H9 (cell line): Measurements from ENCODE around the gene RAB33B. TPM values are rescaled to one million over a fixed set of nuclear protein-coding genes. Genes with fewer than 3 reads are reported as not detected.

ENCODE experiments used
- DNase-seq: peaks from one replicate; pipeline ENCODE4 v3.0.0-alpha.2; 2017
- H2AFZ ChIP-seq: one replicate; pipeline ENCODE4 v1.6.1; 2013; ENCODE audit warnings: mild to moderate bottlenecking, low read length, control low read depth, moderate library complexity
- H2AK5ac ChIP-seq: 2 replicates; pipeline ENCODE4 v1.6.1; 2013; ENCODE audit warnings: low read length, control low read depth, mixed read lengths; ENCODE audit not compliant: insufficient read length
- H2BK120ac ChIP-seq: one replicate; pipeline ENCODE4 v1.6.1; 2013; ENCODE audit warnings: low read depth, mild to moderate bottlenecking, low read length, control low read depth, inconsistent platforms; ENCODE audit not compliant: poor library complexity, severe bottlenecking
- H2BK12ac ChIP-seq: 2 replicates; pipeline ENCODE4 v1.6.1; 2013; ENCODE audit warnings: low read length, control low read depth, mixed read lengths, low read depth; ENCODE audit not compliant: insufficient read length
- H2BK15ac ChIP-seq: 2 replicates; pipeline ENCODE4 v1.6.1; 2013; ENCODE audit warnings: low read depth, low read length, control low read depth
- H2BK20ac ChIP-seq: one replicate; pipeline ENCODE4 v1.6.1; 2013; ENCODE audit warnings: low read depth, mild to moderate bottlenecking, low read length, control low read depth, inconsistent platforms; ENCODE audit not compliant: poor library complexity, severe bottlenecking
- H2BK5ac ChIP-seq: 2 replicates; pipeline ENCODE4 v1.6.1; 2013; ENCODE audit warnings: low read length, control low read depth, mixed read lengths; ENCODE audit not compliant: insufficient read length
- H3K14ac ChIP-seq: 2 replicates; pipeline ENCODE4 v1.6.1; 2013; ENCODE audit warnings: low read length, control low read depth; ENCODE audit not compliant: insufficient read depth
- H3K18ac ChIP-seq: 2 replicates; pipeline ENCODE4 v1.6.1; 2013; ENCODE audit warnings: low read depth, mild to moderate bottlenecking, mixed read lengths, low read length, control low read depth; ENCODE audit not compliant: insufficient read length
- H3K23ac ChIP-seq: 2 replicates; pipeline ENCODE4 v1.6.1; 2013; ENCODE audit warnings: low read length, control low read depth, mixed read lengths, low read depth; ENCODE audit not compliant: insufficient read length
- H3K23me2 ChIP-seq: 2 replicates; pipeline ENCODE4 v1.6.1; 2013; ENCODE audit warnings: low read depth, mild to moderate bottlenecking, mixed read lengths, low read length, control low read depth; ENCODE audit not compliant: insufficient read length, poor library complexity, severe bottlenecking
- H3K27ac ChIP-seq: 2 replicates; pipeline ENCODE4 v1.5.1; 2013; ENCODE audit warnings: low read length, control low read depth, mixed read lengths, low read depth; ENCODE audit not compliant: insufficient read length
- H3K27me3 ChIP-seq: 2 replicates; pipeline ENCODE4 v1.6.1; 2013; ENCODE audit warnings: low read length, control low read depth, inconsistent platforms; ENCODE audit not compliant: insufficient read depth
- H3K4ac ChIP-seq: 2 replicates; pipeline ENCODE4 v1.6.1; 2013; ENCODE audit warnings: low read depth, mild to moderate bottlenecking, control low read depth, inconsistent platforms, low read length, moderate library complexity
- H3K4me1 ChIP-seq: 2 replicates; pipeline ENCODE4 v1.6.1; 2013; ENCODE audit warnings: low read length, control low read depth, inconsistent platforms; ENCODE audit not compliant: insufficient read depth
- H3K4me2 ChIP-seq: 2 replicates; pipeline ENCODE4 v1.6.1; 2013; ENCODE audit warnings: low read length, control low read depth, mixed read lengths; ENCODE audit not compliant: insufficient read length, insufficient read depth
- H3K56ac ChIP-seq: 2 replicates; pipeline ENCODE4 v1.6.1; 2013; ENCODE audit warnings: low read depth, mild to moderate bottlenecking, mixed read lengths, low read length, control low read depth; ENCODE audit not compliant: insufficient read length
- H3K79me1 ChIP-seq: 2 replicates; pipeline ENCODE4 v1.6.1; 2013; ENCODE audit warnings: low read depth, mild to moderate bottlenecking, moderate library complexity, low read length, control low read depth, inconsistent platforms; ENCODE audit not compliant: insufficient read depth, poor library complexity, severe bottlenecking
- H3K79me2 ChIP-seq: 2 replicates; pipeline ENCODE4 v1.6.1; 2013; ENCODE audit warnings: low read length, control low read depth, inconsistent platforms; ENCODE audit not compliant: insufficient read depth
- H3K9ac ChIP-seq: 2 replicates; pipeline ENCODE4 v1.6.1; 2013; ENCODE audit warnings: low read length, control low read depth, mixed read lengths; ENCODE audit not compliant: insufficient read length; ENCODE audit errors: extremely low read depth
- H3K9me3 ChIP-seq: one replicate; pipeline ENCODE4 v1.6.1; 2013; ENCODE audit warnings: low read depth, low read length, inconsistent platforms; ENCODE audit not compliant: control insufficient read depth
- H3T11ph ChIP-seq: one replicate; pipeline ENCODE4 v1.6.1; 2013; ENCODE audit warnings: mild to moderate bottlenecking, low read length, control low read depth, inconsistent platforms
- H4K20me1 ChIP-seq: one replicate; pipeline ENCODE4 v1.6.1; 2013; ENCODE audit not compliant: control insufficient read depth, insufficient read length, insufficient read depth
- H4K5ac ChIP-seq: 2 replicates; pipeline ENCODE4 v1.6.1; 2013; ENCODE audit warnings: low read depth, mild to moderate bottlenecking, mixed read lengths, low read length, control low read depth; ENCODE audit not compliant: insufficient read length
- H4K8ac ChIP-seq: replicated peaks from 2 replicates; pipeline ENCODE4 v1.6.1; 2013; ENCODE audit warnings: low read length, control low read depth, mixed read lengths, low read depth; ENCODE audit not compliant: insufficient read length
- H4K91ac ChIP-seq: 2 replicates; pipeline ENCODE4 v1.6.1; 2013; ENCODE audit warnings: low read depth, mild to moderate bottlenecking, moderate library complexity, mixed read lengths, low read length, control low read depth; ENCODE audit not compliant: insufficient read length
- H3K27ac Mint-ChIP-seq, 3 experiments: 2 replicates in 2 of 3; 3 replicates in 1 of 3; pipeline ENCODE4 v1.8.0; 2020 to 2021; ENCODE audit warnings: mixed read lengths in 3 of 3, mild to moderate bottlenecking in 1 of 3, moderate library complexity in 1 of 3
- H3K27me3 Mint-ChIP-seq: 2 replicates; pipeline ENCODE4 v1.8.0; 2021; ENCODE audit warnings: low read depth, mild to moderate bottlenecking, moderate library complexity, mixed read lengths
- H3K36me3 Mint-ChIP-seq, 3 experiments: 2 replicates in 2 of 3; 3 replicates in 1 of 3; pipeline ENCODE4 v1.8.0; 2020 to 2021; ENCODE audit warnings: low read depth in 3 of 3, mixed read lengths in 3 of 3; ENCODE audit not compliant: insufficient read depth in 1 of 3
- H3K4me1 Mint-ChIP-seq, 2 experiments: 2 replicates each; pipeline ENCODE4 v1.8.0; 2020; ENCODE audit warnings: mixed read lengths in 2 of 2
- H3K4me3 Mint-ChIP-seq, 2 experiments: 2 replicates in 1 of 2; 3 replicates in 1 of 2; pipeline ENCODE4 v1.8.0; 2020 to 2021; ENCODE audit warnings: mild to moderate bottlenecking in 2 of 2, mixed read lengths in 2 of 2, moderate library complexity in 1 of 2
- H3K9me3 Mint-ChIP-seq, 2 experiments: 2 replicates in 1 of 2; 3 replicates in 1 of 2; pipeline ENCODE4 v1.8.0; 2020; ENCODE audit warnings: mild to moderate bottlenecking in 2 of 2, mixed read lengths in 2 of 2, moderate library complexity in 1 of 2
- WGBS: extraction: QIAGEN DNeasy Blood & Tissue Kit; methylation state at CpG from one replicate; pipeline ENCODE4 v1.1.7; 2013; ENCODE audit warnings: missing lambda C conversion rate, low lambda C conversion rate, mixed read lengths; ENCODE audit not compliant: insufficient read length; ENCODE audit errors: extremely low coverage; 5-methylcytosine and 5-hydroxymethylcytosine counted together
- total RNA-seq: library from RNA; stranded (reverse); gene quantifications from 2 replicates; pipeline ENCODE4 v1.2.1, GENCODE V29; 2021
- TF ChIP-seq, protein P1 (sequence below): fragments of 200-600 bp; sonication (generic); conservative IDR thresholded peaks from 3 replicates; pipeline ENCODE4 v1.8.0; 2021; ENCODE audit warnings: antibody characterized with exemption, mild to moderate bottlenecking

Gene RAB33B
- total RNA-seq, 1 experiment from 2014 or later: 7.7 TPM

GRCh38 chr4:139501117-139501516, 47.2 kb downstream of the RAB33B start:
- H2BK20ac ChIP-seq: no peak overlapping the region
- no peak overlapping the region for H3K56ac ChIP-seq
- no peak overlapping the region for H2AFZ ChIP-seq
- Mint-ChIP-seq H3K36me3 (no peaks in the 10 kb centered on the region), H3K4me1 (peaks cover 11 to 25% of the 10 kb centered on the region in 2 experiments; a peak in 3 of 4 replicates), H3K9me3 (no peaks in the 10 kb centered on the region), H3K27ac (peak overlapping the region in 2 of 3 experiments; percentile 6 to 10; a peak in 1 of 7 replicates), H3K4me3 (no peak overlapping the region), H3K27me3 (peaks cover 1% of the 10 kb centered on the region)
- no peak overlapping the region for H3K4ac ChIP-seq
- no peak overlapping the region for H3K27ac ChIP-seq
- H3K79me1 ChIP-seq: no peaks in the 10 kb centered on the region
- H2BK5ac ChIP-seq: no peak overlapping the region
- H3K79me2 ChIP-seq: no peaks in the 10 kb centered on the region
- no peak overlapping the region for H4K5ac ChIP-seq
- H2BK12ac ChIP-seq: no peak overlapping the region
- no peak overlapping the region for H3K4me2 ChIP-seq
- H2BK15ac ChIP-seq: no peak overlapping the region
- no peak overlapping the region for H3K23ac ChIP-seq
- no peak for DNase-seq
- H2AK5ac ChIP-seq: no peak overlapping the region
- no peak overlapping the region for H3K9ac ChIP-seq
- no peaks in the 10 kb centered on the region for H3K9me3 ChIP-seq
- no peak overlapping the region for H2BK120ac ChIP-seq
- no peak overlapping the region for H3T11ph ChIP-seq
- WGBS: no CpG with 5 or more reads among the region's 3 CpGs
- H4K20me1 ChIP-seq: no peaks in the 10 kb centered on the region
- no peak overlapping the region for H4K8ac ChIP-seq
- H3K4me1 ChIP-seq: no peaks in the 10 kb centered on the region; the same call in 1 of the 2 replicates
- H4K91ac ChIP-seq: no peak overlapping the region
- H3K23me2 ChIP-seq: peaks cover 3% of the 10 kb centered on the region
- H3K18ac ChIP-seq: no peak overlapping the region
- H3K27me3 ChIP-seq: no peaks in the 10 kb centered on the region
- H3K14ac ChIP-seq: no peak overlapping the region
- TF ChIP-seq, protein P1, sequence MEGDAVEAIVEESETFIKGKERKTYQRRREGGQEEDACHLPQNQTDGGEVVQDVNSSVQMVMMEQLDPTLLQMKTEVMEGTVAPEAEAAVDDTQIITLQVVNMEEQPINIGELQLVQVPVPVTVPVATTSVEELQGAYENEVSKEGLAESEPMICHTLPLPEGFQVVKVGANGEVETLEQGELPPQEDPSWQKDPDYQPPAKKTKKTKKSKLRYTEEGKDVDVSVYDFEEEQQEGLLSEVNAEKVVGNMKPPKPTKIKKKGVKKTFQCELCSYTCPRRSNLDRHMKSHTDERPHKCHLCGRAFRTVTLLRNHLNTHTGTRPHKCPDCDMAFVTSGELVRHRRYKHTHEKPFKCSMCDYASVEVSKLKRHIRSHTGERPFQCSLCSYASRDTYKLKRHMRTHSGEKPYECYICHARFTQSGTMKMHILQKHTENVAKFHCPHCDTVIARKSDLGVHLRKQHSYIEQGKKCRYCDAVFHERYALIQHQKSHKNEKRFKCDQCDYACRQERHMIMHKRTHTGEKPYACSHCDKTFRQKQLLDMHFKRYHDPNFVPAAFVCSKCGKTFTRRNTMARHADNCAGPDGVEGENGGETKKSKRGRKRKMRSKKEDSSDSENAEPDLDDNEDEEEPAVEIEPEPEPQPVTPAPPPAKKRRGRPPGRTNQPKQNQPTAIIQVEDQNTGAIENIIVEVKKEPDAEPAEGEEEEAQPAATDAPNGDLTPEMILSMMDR: no peak
